UCSD-AML1 (cell line): ENCODE results near the gene TSSK2.
"Not testable (repeated sequence)": the region's sequence is repeated elsewhere in the genome, so short reads cannot be mapped to it uniquely, and the experiment has no call there.

ENCODE experiments used
- DNase-seq: peaks from one replicate; lab custom pipeline; 2025; ENCODE audit not compliant: unreplicated experiment; lab: John Stamatoyannopoulos, UW

The TSSK2 gene

DNA sequence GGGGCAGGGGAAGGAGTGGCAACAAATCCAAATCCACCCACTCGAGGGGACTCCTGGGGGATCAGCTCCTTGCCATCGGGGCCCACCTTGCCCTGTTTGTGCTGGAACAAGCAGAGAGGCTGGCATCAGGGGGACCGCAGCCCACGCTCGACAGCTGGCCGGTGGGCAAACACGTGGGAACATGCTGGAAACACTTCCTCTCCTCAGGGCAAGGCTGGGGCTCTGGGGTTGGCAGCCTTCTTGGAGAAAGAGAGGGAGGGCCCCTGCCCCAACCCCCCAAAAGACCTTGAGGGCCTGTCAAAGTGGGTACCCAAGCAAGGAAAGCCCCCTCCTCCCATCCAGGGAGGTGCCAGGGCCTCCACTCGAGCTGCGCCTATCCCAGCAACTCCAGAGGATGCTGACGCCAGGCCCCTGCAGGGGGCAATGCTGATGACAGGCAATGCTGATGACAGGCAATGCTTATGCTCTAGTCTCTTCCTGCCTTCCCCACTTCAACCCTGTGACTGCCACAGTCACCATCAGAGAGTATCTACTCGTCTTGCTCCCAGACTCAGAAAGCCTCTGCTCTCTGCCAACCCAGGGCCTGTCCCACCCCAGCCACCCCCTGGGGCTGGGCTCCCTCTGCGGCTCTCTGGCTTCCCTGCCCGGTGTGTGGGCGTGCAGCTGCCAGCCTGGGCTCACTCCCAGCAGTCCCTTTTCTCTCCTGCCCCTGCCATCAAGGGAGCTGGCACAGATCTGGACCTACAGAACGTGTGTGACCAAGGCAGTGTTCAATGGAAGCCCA is 7.3 kb downstream of the TSSK2 start:
- DNase-seq, result no peak

DNA sequence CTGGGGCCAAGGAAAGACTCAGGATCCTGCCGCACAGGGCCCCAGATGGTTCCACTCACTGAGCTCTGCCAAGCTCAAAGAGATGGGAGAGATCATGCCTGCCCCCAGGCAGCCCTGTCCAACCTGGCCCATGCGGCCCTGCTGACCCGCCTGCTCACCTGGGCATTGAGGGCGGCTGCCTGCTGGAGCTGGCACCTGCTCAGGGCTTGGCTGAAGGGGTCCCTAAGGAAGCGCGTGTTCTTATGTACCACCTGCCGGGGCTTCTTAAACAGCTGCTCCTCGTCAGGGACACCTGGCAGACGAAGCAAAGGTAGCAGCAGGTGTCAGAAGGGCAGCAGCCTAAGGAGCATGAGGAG is 7.9 kb downstream of the TSSK2 start:
- DNase-seq, result no peak

DNA sequence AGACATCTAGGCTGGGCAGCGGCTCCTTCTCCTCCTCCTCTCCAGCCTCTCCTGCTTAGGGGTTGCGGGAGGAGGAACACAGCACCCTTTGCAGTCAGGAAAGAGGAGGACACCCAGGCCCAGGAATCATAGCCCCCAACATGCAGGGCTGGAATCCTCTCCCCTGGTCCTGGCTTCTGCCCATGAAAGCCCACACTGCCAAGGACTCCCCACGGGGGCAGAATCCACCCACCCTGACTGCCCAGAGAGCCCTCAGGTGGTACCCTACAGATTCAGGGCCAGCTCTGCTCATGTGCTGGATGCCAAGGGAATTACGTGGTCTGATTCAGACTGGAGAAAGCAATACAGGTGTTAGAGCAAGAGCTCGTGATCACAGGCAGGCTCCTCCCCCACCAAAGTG is 8.9 kb downstream of the TSSK2 start:
- no peak for DNase-seq

DNA sequence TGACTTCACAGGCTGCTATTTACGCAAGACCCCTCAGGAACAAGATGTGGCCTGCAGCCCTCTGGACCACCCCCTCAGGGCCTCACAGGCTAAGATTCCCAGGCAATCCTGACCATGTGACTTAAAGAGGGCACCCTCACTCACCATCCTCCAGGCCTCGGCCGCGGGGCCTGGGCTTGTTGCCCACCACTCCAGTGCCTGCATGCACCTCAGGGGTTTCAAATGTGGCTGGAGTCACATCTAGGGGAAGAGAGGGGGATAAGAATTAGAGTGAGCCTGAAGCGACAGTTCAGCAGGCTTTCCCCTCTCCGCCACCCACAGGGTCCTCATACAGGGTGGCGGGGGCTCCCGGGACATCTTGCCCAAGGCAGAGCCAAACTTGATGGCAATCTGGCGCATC is 11.3 kb downstream of the TSSK2 start:
- no peak for DNase-seq

DNA sequence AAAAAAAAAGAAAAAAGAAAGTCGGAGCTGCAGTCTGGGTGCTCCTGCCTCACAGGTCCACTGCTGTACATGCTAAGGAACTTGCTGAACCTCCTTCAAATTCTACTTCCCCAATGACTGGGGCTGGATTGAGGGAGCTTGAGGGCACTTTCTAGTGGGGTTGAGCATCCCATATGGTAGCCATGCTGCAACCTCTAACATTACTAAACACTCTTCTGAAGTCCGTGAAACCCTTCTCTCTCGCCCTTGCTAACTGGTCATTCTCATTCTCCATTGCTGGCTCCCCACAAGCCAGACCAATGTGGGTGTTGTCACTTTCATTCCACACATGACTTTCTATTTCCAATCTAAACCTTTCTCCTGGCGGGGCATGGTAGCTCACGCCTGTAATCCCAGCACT is 12.1 kb downstream of the TSSK2 start:
- no peak for DNase-seq

DNA sequence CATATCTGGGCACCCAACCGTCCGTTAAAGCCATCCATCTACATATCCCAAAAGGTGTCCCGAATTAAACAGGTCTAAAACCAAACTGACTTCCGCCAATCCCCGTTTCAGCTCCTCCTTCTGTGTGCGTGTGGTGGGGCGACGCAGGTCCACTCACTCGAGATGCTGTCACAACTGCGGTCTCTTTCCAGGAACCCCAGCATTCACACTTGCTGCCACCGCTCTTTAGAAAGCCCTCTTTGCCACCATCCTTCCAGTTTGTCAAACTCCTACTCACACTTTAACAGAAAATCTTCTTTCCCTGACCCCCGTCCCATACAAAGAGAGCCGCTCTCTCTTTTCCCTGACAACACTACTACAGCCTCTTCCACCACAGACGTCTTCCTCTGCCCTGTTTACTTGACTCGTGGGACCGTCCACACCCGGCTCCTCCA is 12.9 kb downstream of the TSSK2 start:
- DNase-seq, result no peak

DNA sequence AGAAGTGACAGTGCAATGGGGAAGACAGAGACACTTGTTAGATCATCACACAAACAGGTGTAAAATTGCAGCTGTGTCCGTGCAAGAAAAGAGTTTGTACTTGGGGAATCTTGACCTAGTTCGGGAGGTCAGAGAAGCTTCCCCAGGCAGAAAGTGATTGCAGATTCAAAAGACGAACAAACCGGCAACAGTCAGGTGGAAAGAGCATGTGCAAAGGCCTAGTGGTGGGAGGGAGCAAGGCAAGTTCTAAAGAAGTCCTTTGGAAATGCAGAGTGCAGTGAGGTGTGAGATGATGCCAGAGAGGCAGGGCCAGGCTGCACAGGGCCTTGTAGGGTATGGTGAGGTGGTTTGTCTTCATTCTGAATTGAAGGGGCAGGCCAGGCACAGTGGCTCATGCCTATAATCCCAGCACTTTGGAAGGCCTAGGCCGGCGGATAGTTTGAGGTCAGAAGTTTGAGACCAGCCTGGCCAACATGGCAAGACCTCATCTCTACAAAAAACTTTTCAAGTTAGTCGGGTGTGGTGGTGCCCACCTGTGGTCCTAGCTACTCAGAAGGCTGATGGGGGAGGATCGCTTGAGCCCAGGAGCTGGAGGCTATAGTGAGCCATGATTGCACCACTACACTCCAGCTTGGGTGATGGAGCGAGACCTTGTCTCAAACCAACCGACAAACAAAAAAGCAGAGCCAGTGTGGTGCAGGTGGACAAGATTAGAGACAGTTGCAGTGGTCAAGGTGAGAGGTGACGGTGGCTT is 15.3 kb downstream of the TSSK2 start:
- DNase-seq, result no peak

DNA sequence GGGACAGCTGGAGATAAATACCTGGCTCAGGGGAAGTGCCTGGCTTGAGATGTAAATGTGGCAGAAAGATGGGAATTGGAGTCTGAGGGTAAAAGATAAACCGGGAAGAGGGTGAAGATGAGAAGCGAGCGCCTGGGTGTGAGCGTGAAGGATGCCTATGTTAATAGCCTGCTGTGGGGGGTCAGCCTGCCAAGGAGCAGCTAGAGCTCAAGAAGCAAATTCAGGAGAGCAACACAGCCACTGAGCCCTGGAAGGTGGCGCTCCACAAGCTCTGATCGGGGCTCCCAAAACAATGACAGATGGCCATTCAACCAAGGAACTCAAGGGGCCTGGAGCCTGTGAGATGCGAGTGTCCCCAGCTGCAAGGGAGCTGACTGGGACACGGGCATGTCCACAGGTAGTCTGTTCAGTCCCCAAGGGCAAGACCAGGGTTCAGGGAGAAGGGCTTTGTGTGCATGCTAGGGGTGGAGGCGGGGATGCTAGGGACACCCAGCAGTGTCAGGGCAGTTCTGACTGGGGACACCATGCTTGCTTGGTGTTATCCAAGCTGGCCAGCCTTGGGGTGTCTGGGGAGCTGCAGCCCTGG is 16.2 kb downstream of the TSSK2 start:
- no peak for DNase-seq

DNA sequence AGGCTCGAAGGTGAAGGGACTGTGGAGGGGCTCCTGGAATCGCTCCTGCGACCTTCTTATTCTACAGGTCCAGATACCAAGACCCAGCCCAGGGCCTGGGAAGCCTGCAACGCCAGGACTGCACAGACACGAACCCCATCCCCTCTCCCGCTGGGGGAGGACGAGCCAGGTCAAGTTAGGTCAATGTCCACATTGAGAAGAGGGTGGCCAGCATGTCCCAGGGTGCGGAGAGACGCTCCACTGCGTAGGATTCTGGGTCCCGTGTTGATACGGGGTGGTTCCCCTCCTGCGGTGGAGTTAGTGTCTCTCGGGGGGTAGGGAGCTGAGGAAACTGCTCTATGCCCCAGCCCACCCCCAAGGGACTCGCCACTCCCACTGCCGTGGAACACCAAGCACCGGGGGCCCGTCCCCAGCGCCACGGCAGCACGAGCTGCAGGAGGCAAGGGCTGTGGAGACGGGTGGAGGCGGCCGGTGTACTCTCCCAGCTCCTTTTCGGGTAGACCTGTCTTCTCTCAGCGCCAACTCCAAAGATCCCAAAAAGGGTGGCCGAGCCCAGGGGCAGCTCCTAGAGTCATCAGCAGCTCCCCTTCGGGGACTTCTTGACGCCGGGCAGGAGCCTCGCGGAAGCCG is 17.4 kb downstream of the TSSK2 start:
- no peak for DNase-seq

DNA sequence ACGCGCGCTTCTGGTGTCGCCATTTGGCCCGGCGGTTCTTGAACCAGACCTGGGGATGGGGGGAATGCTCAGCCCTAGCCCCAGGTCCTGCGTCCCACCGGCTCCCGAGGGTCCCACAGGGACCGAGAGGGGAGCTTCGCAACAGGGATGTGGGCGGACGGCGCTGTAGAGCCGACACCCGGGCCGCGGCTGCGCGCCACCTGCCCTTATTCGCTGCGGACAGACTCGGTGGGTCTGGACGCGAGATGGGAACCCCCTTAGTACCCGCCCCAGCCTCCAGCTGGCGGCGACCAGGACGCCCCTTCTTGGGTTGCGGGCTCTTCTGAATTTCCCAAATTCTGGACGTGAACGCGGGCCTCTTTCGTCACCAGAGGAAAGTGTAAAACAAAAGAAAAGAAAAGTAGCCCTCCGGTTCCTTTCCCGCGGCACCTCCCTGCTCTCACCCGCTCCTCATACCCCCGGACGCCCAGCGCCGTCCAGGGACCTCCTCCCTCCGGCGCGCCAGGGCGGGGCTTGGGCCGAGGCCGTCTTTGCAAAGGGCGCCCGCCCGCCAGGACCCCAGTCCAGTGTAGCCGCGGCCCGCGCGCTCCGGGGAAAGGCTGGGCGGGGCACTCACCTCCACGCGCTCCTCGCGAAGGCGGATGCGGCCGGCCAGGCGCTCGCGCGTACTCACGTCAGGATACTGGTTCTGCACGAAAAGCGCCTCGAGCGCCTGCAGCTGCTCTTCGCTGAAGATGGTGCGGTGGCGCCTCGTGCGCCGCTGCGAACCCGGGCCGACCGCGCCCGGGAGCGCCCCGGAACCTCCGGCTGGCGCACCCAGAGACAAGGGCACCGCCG is 18.2 kb downstream of the TSSK2 start:
- DNase-seq, result no peak

DNA sequence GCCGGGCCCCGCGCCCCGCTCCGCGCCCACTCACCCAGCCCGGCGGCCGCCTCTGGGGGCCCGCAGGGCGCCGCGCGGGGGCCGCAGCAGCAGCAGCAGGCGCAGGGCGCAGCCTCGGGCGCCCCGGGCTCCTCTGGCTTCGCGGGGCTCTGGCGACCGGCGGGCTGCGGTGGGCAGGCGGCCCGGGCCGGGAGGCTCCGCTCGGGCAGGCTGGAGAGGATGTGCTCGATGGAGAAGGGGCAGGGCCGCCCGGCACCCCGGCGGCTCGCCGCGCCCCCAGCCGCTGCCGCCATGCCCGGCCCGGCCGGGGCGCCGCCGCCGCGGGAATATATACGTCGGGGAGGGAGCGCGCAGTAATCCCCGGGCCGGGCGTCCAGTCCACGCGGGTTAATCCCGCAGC is 18.9 kb downstream of the TSSK2 start, which contains the start of gene GSC2:
GSC2 (minus strand) TSS at position 302 of the 400 bp plus-strand sequence; CDS start at position 293, 9 bp downstream.
- DNase-seq, result no peak

DNA sequence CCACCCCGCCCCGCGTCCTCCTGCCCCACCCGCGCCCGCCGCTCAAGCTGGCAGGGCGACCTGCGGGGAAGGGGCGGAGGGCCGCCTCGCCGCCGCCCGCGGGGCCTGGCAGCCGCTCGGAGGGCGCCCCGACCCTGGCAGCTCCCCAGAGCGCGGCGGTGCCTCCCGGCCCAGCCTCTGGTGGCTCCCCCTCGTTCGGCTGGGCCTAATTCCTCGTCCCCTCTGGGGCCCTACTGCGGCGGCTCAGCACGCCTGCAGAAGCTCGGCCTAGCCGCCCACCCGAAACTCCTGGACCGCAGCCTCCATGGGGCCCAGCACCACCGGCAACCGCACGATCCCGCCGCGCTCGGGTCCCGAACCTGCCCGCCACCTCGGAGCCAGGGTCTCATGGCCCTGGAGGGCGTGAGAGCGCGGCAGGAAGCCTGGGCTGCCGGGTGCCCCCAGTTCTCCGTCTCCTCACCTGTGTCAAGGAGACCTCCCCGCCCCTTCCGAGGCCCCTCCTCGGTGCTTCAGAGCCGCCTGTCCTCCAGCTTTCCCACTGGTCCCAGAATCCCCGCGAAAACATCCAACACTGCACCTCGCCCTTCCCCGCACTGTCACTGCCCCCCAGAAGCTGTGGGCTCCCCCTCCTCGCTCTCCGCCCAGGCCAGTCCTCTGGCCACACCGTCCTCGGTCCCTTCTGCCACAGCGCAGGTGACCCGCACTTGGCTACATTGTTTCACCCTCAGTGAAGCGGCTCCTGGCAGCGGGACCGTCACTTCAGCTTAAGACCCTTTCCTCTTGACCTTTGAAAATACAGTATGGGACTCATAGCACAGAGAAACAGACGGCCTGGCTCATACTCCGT is 19.6 kb downstream of the TSSK2 start:
- DNase-seq, result no peak

DNA sequence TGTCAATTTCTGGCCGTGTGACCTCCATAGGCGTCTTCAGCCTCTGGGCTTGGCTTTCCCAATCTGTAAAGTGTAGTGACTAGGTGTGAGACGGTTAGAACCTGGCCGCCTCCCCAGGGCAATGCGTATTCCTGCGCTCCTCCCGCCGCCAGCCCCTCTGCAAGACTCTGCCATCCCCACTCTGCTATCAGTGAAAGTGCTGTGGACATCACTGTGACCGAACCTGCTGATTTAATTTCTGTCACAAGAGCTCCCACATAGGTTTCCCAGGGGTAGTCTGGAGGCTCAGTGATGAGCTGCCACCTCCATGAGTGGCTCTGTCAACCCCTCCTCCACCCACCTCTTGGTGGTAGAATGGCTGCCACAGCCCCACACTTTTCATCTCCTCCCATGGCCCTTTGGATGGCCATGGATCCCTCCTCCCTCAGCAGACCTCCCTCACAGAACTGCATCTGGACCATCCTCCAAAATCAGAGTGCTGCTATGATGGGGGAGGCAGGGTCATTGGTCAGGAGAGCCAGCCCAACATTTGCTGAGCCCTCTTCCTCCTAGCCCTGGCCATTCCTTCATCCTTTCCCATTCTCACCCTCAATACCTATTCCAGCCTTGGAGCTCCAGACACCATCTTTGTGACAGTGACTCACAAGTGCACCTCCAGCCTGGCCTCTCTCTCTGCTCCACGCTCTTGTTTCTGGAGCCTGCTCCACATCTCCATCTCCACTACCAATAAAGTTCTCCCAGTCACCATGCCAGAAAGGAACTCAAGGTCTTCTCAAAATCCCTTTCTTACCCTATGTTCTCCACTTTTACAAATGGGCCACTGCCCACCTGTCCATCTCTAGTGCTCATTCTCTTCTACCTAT is 20.5 kb downstream of the TSSK2 start:
- DNase-seq, result no peak

DNA sequence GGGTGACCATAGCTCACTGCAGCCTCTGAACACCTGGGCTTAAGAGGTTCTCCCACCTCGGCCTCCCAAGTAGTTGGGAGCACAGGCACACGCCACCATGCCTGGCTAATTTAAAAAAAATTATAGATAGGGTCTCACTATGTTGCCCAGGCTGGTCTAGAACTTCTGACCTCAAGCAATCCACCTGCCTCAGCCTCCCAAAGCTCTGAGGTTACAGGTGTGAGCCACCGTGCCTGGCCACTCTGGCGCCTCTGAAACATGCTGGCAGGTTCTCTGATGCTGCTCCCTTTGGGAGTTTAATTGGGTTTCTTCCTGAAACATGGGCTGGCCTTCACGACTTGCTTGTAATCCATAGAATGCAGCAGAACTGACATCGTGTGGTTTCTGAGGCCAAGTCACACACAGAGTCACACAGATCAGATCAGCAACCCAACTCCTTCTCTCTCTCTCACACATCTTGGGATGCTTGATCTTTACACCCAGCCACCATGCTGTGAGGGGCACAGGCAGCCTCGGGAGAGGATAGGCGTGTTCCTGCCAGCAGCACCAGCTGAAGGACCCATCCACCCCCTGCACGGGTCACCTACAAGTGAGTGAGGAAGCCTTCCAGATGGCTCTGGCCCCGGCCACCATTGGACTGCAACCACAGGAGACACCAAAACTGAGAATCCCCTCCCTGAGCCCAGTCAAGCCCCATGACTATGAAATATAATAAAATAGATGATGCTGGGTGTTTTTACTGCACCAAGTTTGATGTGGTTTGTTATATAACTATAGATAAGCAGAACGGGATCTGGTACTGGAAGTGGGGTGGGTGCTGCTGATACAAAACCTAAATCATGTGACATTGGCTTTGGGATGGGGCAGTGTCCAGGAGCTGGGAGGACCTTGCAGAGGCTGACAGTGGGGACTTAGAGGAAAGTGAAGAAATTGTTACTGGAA is 22.1 kb downstream of the TSSK2 start:
- DNase-seq, result no peak

DNA sequence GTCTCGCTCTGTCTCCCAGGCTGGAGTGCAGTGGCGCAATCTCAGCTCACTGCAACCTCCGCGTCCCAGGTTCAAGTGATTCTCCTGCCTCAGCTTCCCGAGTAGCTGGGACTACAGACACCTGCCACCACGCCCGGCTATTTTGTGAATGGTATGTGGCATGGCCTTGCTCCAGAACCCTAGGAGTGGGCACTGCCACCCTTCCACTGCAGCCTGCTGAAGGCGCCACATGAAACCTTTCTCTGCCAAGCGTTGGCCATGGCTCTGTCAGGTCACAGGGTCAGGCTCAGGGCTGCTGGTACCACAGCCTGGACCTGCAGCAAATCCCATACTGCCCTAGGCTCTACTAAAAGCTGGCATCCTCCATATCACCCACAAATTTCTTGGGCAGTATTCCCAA is 25.0 kb downstream of the TSSK2 start:
- DNase-seq, result not testable (repeated sequence)

DNA sequence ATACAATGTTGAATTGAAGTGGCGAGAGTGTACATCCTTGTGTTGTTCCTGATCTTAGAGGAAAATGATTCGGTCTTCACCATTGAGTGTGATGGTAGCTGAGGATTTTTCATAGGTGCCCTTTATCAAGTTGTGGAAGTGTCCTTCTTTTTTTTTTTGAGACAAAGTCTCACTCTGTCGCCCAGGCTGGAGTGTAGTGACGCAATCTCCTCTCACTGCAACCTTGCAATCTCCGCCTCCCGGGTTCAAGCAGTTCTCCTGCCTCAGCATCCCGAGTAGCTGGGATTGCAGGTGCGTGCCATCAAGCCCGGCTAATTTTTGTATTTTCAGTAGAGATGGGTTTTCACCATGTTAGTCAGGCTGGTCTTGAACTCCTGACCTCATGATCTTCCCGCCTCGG is 27.5 kb downstream of the TSSK2 start:
- DNase-seq, result not testable (repeated sequence)

DNA sequence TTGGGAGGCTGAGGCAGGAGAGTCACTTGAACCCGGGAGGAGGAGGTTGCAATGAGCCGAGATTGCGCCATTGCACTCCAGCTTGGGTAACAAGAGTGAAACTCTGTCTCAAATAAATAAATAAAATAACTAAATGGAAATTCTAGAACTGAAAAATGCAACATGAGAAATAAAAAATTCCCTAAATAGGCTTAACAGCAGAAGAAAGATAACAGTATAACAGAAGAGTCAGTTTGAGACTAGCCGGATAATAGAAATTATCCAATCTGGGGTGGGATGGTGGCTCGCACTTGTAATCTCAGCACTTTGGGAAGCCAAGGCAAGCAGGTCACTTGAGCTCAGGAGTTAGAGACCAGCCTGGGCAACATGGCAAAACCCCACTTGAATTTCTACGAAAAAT is 33.3 kb downstream of the TSSK2 start:
- no peak for DNase-seq

DNA sequence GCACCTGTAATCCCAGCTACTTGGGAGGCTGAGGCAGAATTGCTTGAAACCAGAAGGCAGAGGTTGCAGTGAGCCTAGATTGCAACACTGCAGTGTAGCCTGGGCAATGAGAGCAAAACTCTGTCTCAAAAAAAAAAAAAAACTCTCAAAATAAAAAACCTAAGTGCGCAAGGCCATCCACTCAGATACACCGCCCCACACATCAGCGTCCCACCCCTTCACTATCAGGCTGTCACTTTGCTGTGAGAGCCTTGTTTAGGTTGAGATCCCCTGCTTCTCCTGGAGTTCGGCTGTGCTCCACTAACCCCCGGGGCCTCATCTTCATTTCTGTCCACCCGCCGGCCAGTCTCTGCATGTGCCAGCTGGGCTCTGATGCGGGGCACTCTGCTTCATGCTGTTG is 35.3 kb downstream of the TSSK2 start:
- no peak for DNase-seq
